HL-60/S4 treated with phorbol 12-myristate 13-acetate at 8.2 ng/mL for 4 days and 3 days (cell line): Measurements from ENCODE around the gene CACNB3.

Experiments
- in situ Hi-C: fragments of 300-500 bp; cut with MboI; formaldehyde crosslinking; loops from 2 replicates; pipeline ENCODE4 v1.15.0; 2022; ENCODE audit warnings: low sequenced_read_pairs

CACNB3 gene

DNA sequence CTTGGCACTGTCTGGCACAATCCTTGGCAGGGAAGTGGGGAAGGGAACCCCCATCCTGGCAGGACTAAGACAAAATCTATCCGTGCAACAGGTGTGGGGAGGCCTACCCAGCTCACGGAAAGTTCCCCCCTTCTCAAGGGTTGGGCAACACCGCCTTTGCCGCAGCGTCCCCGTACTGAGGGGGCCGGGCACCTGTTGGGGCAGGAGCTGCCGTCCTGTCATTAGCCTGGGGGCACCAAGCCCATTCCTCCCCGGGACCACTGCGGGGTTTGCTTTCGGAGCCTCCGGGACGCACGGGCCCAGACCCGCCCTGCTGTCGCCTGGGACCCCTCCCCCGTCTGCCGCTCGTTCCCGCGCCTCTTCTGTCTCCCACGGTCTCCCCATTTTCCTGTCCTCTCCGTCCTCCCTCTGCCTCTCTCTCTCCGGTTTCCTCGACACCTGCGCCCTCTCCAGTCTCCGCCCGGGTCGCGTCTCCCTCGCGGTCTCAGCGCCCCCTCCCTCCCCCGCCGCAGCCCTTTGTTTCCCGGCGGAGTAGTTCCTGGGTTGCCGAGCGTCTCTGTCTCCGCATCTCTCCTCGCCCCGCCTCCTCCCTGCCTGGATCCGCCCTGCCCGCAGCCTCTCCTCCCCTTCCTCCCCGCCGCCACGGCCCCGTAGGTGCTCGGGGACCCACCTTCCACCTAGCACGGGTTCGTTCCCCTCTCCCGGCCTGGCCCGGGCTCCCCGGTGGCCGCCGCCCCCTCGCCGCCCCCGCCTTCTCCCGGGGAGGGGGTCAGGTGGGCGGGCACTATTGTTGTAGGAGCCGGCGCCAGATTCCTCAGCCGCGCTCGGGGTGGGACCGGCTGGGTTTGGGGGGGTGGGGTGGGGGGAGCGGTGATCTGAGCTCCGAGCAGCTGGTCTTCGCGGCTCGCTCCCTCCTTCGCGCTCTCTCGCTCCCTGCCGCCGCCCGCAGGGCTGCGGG lies at the start of gene CACNB3:
TSS of gene CACNB3 (plus strand) at position 624 of the 958 bp plus-strand sequence. CDS start 434 bp downstream, outside the sequence.
- in situ Hi-C loops = no loop called here

DNA sequence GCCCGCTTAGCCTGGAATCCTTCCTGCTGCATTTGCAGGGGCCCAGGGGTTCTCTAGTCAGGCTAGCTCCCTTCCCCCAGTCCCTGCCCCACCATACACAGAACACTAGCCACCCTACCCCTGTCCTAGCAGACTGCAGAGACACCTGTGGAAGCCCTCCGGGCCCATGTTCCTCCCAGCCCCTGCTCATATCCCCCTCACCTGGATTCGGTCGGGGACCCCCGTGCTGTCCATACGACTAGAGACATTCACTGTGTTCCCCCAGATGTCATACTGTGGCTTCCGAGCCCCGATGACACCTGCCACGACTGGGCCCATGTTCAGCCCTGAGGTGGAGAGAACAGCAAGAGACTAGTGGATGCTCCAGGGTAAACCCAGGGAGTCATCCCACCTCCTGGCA lies 49.6 kb upstream of the CACNB3 start:
- in situ Hi-C loops = no loop called here

GRCh38 chr12:48770756-48771155 lies 47.5 kb upstream of the CACNB3 start:
- in situ Hi-C loops = no loop called here

GRCh38 chr12:48771588-48772112 lies 46.6 kb upstream of the CACNB3 start:
- in situ Hi-C loops = no loop called here

DNA sequence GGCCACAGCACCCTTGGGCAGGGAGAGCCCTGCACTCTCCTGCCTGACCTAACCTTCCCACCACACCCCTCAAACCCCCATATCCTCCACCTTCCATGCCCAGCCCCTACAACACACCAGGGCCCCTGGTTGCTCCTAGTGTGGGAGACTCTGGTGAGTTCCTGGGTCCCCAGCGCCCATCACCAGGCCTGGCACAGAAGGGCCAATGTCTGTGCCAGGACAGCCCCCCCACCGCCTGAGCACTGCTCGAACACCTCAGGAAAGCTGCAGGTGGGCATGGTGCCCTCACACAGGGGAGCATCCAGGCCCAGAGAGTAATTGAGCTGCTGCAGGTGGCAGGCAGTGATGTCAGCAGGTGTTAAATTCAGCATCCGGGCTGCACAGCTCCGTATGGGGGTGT lies 44.6 kb upstream of the CACNB3 start:
- in situ Hi-C loops = no loop called here

DNA sequence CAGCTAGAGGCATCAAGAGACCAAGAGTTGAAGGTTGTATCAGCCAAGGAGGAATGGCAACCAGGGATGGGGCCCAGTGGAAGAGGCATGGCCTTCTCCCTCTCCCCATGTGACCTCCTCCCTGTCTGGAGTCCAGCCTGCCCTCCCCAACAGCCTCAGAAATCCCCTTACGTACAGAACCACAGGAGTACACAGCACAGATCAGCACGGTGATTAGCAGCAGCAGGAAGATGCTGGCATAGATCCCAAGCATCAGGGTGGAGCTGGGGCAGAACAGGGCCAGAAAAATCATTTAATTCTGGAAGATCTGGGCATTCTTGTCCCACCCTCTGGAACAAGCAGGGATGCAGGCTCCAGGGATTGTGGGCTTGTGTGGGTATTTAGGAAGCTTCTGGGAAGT lies 43.8 kb upstream of the CACNB3 start:
- in situ Hi-C loops = no loop called here

- in situ Hi-C loops = no loop called here
Observed at GRCh38 chr12:48775299-48775698, 43.0 kb upstream of the CACNB3 start.

GRCh38 chr12:48775991-48776649 lies 42.2 kb upstream of the CACNB3 start:
- in situ Hi-C loops = no loop called here

- in situ Hi-C loops = no loop called here
Observed at GRCh38 chr12:48776956-48777355, 41.3 kb upstream of the CACNB3 start.

GRCh38 chr12:48777501-48778400 lies 40.5 kb upstream of the CACNB3 start:
- in situ Hi-C loops = no loop called here

GRCh38 chr12:48779869-48780268 lies 38.4 kb upstream of the CACNB3 start:
- in situ Hi-C loops = no loop called here

GRCh38 chr12:48780381-48781025 lies 37.8 kb upstream of the CACNB3 start:
- in situ Hi-C loops = no loop called here

DNA sequence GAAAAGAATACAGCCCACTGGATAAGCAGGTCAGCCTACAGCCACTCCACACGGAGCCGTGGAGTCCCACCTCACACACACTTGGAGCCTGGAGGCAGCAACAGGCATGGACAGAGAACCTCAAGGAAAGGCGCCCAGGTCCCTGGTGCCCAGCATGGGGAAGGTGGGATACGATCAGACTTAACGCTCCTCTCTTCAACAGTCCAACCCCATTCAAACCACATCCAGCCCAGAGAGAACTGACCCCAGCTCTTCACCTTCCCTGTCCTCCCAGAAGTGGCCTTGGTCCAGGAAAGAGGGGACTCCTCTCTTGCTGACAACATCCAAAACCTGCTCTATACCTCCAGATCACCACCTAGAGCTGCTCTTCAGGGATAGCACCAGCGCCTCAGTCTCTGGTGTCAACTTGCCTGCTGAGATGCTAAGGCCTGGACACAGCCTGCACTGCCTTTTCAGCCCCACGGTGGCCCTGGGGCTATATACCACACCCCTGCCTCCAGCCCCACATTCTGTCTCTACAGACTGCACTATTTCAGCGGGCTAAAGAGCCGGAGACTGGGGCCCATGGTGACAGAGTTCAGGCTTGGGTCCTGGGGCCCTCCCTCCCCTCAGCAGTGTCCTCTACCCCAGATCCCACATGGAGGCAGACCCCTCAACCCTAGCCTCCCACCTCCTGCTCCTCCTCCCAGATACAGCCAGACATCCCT lies 36.4 kb upstream of the CACNB3 start:
- in situ Hi-C loops = no loop called here

DNA sequence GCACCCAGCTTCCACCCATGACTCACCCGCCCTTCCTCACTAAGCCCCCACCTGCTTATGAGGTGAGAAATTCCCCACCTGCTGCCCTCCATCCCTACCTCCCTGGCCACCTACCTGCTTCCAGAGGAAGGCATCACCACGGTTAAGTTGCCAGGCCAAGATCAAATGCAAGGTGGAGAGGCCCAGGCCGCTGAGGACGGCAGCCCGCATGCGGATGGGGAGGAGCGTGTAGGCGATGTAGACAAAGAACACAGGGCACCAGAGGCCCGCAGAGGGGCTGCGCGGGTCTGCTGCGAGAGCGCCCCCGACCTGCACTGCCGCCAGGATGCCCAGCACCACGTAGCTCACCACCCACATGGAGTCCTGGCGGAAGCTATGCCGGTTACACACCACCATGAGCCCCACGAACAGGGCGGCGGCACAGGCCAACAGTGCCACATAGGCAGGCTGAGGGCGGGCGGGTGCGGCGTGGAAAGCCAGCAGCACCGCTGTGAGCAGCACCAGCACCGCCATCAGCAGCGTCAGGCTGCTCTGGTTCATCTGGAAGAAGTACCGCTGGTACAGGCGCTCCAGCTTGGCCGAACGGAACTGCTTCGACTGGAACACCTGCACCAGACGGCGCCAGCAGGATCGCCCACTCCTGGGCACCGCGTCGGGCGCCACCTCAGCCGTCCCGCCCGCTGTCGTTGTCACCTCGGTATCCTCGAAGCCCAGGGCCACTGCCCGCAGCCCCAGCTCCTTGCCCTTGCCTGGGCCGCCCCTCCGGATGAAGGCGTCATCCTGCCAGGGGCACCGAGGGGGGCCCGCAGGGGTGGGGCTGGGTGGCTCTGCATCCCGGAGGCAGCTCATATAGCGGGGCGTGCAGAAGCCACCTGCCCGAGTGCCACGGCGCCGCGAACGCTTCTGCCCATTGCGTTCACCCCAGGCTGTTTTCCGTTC lies 35.6 kb upstream of the CACNB3 start:
- in situ Hi-C loops = no loop called here

- in situ Hi-C loops = no loop called here
Observed at GRCh38 chr12:48783432-48783831, 34.9 kb upstream of the CACNB3 start.

GRCh38 chr12:48786591-48787544 lies 31.4 kb upstream of the CACNB3 start:
- in situ Hi-C loops = no loop called here

GRCh38 chr12:48787791-48788523 lies 30.3 kb upstream of the CACNB3 start:
- in situ Hi-C loops = no loop called here
